ENCODE measurements around the gene SPDEF. TPM values are rescaled to one million over a fixed set of nuclear protein-coding genes. Genes with fewer than 3 reads are reported as not detected.

The SPDEF gene
- total and polyA plus RNA-seq, 2 experiments from 2014 or later: 0.69 TPM; not detected in 1

GRCh38 chr6:34525431-34526175 lies 30.5 kb downstream of the SPDEF start:
- H3K4me3 Mint-ChIP-seq: no peak overlapping the region
- DNase-seq (ENCODE audit: low spot score): no peak
- no peak overlapping the region for H2AFZ ChIP-seq
- H3F3A ChIP-seq (replicated peaks; ENCODE audit: low read depth): no peaks in the 10 kb centered on the region
- no peak overlapping the region for H3K27ac ChIP-seq (ENCODE audit: low read depth)
- H3K9me3 Mint-ChIP-seq: no peaks in the 10 kb centered on the region; the same call in 2 of the 3 replicates
- H3K27me3 Mint-ChIP-seq (ENCODE audit: insufficient read depth, low read depth, poor library complexity): peaks cover 18% of the 10 kb centered on the region
- H3K4me1 Mint-ChIP-seq: peaks cover 18% of the 10 kb centered on the region
- peaks cover 15% of the 10 kb centered on the region for H3K4me1 ChIP-seq (ENCODE audit: insufficient read depth)
- no peaks in the 10 kb centered on the region for H4K20me1 ChIP-seq (replicated peaks; ENCODE audit: insufficient read depth)
- no peaks in the 10 kb centered on the region for H3K9me2 ChIP-seq (ENCODE audit: insufficient read depth)
- no peak overlapping the region for H3K27ac Mint-ChIP-seq
- H3K79me2 ChIP-seq (replicated peaks; ENCODE audit: insufficient read depth): no peaks in the 10 kb centered on the region
- no peaks in the 10 kb centered on the region; the same call in 1 of the 3 replicates for H3K36me3 Mint-ChIP-seq (ENCODE audit: low read depth)
- no peak overlapping the region for H3K4me2 ChIP-seq
- ATAC-seq: no peak
- TF ChIP-seq CREB1 (CRISPR knock-in tag; IDR thresholded peaks at IDR 0.05; ENCODE audit: low read depth): no peak
- no peak for TF ChIP-seq REST (IDR thresholded peaks at IDR 0.05; ENCODE audit: unreplicated experiment)
- TF ChIP-seq, protein P1, sequence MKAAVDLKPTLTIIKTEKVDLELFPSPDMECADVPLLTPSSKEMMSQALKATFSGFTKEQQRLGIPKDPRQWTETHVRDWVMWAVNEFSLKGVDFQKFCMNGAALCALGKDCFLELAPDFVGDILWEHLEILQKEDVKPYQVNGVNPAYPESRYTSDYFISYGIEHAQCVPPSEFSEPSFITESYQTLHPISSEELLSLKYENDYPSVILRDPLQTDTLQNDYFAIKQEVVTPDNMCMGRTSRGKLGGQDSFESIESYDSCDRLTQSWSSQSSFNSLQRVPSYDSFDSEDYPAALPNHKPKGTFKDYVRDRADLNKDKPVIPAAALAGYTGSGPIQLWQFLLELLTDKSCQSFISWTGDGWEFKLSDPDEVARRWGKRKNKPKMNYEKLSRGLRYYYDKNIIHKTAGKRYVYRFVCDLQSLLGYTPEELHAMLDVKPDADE (IDR thresholded peaks at IDR 0.05): no peak
- TF ChIP-seq ZNF331 (CRISPR knock-in tag; IDR thresholded peaks at IDR 0.05; ENCODE audit: low read depth): no peak
- no peak for TF ChIP-seq JUNB (IDR thresholded peaks at IDR 0.05; ENCODE audit: unreplicated experiment)
- TF ChIP-seq STAT1 (IDR thresholded peaks at IDR 0.05; ENCODE audit: unreplicated experiment): no peak
- no peak for TF ChIP-seq EZH2 (IDR thresholded peaks at IDR 0.05; ENCODE audit: low read depth, unreplicated experiment)
- TF ChIP-seq CTCF (conservative IDR thresholded peaks at IDR 0.05; ENCODE audit: low read depth in 2 of 2): no peak
- TF ChIP-seq ZNF462 (CRISPR knock-in tag; IDR thresholded peaks at IDR 0.05): no peak
- TF ChIP-seq POLR2AphosphoS5 (IDR thresholded peaks at IDR 0.05; ENCODE audit: low read depth): no peak
- no peak for TF ChIP-seq EZH2phosphoT487 (IDR thresholded peaks at IDR 0.05; ENCODE audit: unreplicated experiment)
- no peak for TF ChIP-seq NANOG (IDR thresholded peaks at IDR 0.05; ENCODE audit: borderline replicate concordance)
- TF ChIP-seq ZNF114 (CRISPR knock-in tag; IDR thresholded peaks at IDR 0.05): no peak
- H3K36me3 ChIP-seq (ENCODE audit: insufficient read depth): no peaks in the 10 kb centered on the region
- H3K27me3 ChIP-seq (ENCODE audit: insufficient read depth): no peaks in the 10 kb centered on the region
- no peak overlapping the region for H3K4me3 ChIP-seq
